Hepatocyte (in vitro differentiated cells): ENCODE data around the gene PDE3B. TPM values are rescaled to one million over a fixed set of nuclear protein-coding genes. Genes with fewer than 3 reads are reported as not detected.

Experiments
- DNase-seq: peaks from one replicate; pipeline ENCODE4 v3.0.0-alpha.2; 2016; ENCODE audit warnings: low spot score
- H2AFZ ChIP-seq: fragments of 200-600 bp; sonication (generic); 2 replicates; pipeline ENCODE4 v1.6.0; 2016; ENCODE audit warnings: antibody characterized with exemption, mild to moderate bottlenecking
- H3K27ac ChIP-seq: fragments of 200-600 bp; sonication (generic); 2 replicates; pipeline ENCODE4 v1.5.1; 2016; ENCODE audit warnings: mild to moderate bottlenecking
- H3K27me3 ChIP-seq: fragments of 200-600 bp; sonication (generic); 2 replicates; pipeline ENCODE4 v1.6.1; 2016
- H3K36me3 ChIP-seq: fragments of 200-600 bp; sonication (generic); replicated peaks from 2 replicates; pipeline ENCODE4 v1.5.1; 2016; ENCODE audit warnings: low read depth; ENCODE audit not compliant: insufficient read depth
- H3K4me1 ChIP-seq: fragments of 200-600 bp; sonication (generic); 2 replicates; pipeline ENCODE4 v1.5.1; 2016; ENCODE audit warnings: mild to moderate bottlenecking, moderate library complexity; ENCODE audit not compliant: insufficient read depth
- H3K4me2 ChIP-seq: fragments of 200-600 bp; sonication (generic); 2 replicates; pipeline ENCODE4 v1.6.0; 2016
- H3K4me3 ChIP-seq: fragments of 200-600 bp; sonication (generic); 2 replicates; pipeline ENCODE4 v1.5.1; 2016; ENCODE audit warnings: mild to moderate bottlenecking
- H3K79me2 ChIP-seq: fragments of 200-600 bp; sonication (generic); 2 replicates; pipeline ENCODE4 v1.6.0; 2017; ENCODE audit warnings: mild to moderate bottlenecking
- H3K9me2 ChIP-seq: fragments of 200-600 bp; sonication (generic); replicated peaks from 2 replicates; pipeline ENCODE4 v1.6.0; 2017; ENCODE audit warnings: mild to moderate bottlenecking; ENCODE audit not compliant: insufficient read depth
- H3K9me3 ChIP-seq: fragments of 200-600 bp; sonication (generic); 2 replicates; pipeline ENCODE4 v1.5.1; 2016; ENCODE audit warnings: low read depth, mild to moderate bottlenecking
- H4K20me1 ChIP-seq: fragments of 200-600 bp; sonication (generic); 2 replicates; pipeline ENCODE4 v1.6.0; 2016; ENCODE audit warnings: mild to moderate bottlenecking; ENCODE audit not compliant: insufficient read depth, poor library complexity, severe bottlenecking
- CTCF ChIP-seq: fragments of 200-600 bp; sonication (generic); IDR thresholded peaks from 2 replicates; pipeline ENCODE4 v1.5.1; 2016; ENCODE audit warnings: antibody characterized with exemption, mild to moderate bottlenecking; ENCODE audit not compliant: poor library complexity
- EZH2 ChIP-seq: fragments of 200-600 bp; sonication (generic); IDR thresholded peaks from 2 replicates; pipeline ENCODE4 v1.6.1; 2016; ENCODE audit warnings: antibody characterized with exemption, mild to moderate bottlenecking, borderline replicate concordance
- EZH2phosphoT487 ChIP-seq: fragments of 200-600 bp; sonication (generic); IDR thresholded peaks from one replicate; pipeline ENCODE4 v1.6.1; 2018; ENCODE audit warnings: antibody characterized with exemption, mild to moderate bottlenecking, low read depth, moderate library complexity; ENCODE audit not compliant: unreplicated experiment, severe bottlenecking
- WGBS: methylation state at CpG from one replicate; pipeline ENCODE4 v1.1.6; 2016; ENCODE audit warnings: low lambda C conversion rate; ENCODE audit errors: missing lambda C conversion rate; 5-methylcytosine and 5-hydroxymethylcytosine counted together
- polyA plus RNA-seq: library from polyadenylated mRNA; unstranded; fragments of >200 nt; fragmentation: Nextera tagmentation; extraction: Ambion mirVana; gene quantifications from 2 replicates; pipeline ENCODE4 v1.2.1, GENCODE V29; 2016
- total RNA-seq: library from RNA; depleted of rRNA; stranded (reverse); fragments of >200 nt; gene quantifications from 2 replicates; pipeline ENCODE4 v1.2.3, GENCODE V29; 2014

Gene PDE3B
- total and polyA plus RNA-seq, 2 experiments from 2014 or later, result 15.8 to 46.3 TPM

- H3K9me2 ChIP-seq, result no peaks in the 10 kb centered on the region
- H3K9me3 ChIP-seq, result no peaks in the 10 kb centered on the region
- no peaks in the 10 kb centered on the region for H3K36me3 ChIP-seq
- no peak overlapping the region for H3K27ac ChIP-seq
- no peak for DNase-seq
- H4K20me1 ChIP-seq, result no peaks in the 10 kb centered on the region
- H3K79me2 ChIP-seq, result peaks cover 31% of the 10 kb centered on the region
- H2AFZ ChIP-seq, result no peak overlapping the region
- no peak overlapping the region for H3K4me2 ChIP-seq
- H3K4me1 ChIP-seq, result no peaks in the 10 kb centered on the region
- TF ChIP-seq CTCF (no peak), EZH2phosphoT487 (no peak), EZH2 (no peak)
- H3K27me3 ChIP-seq, result no peaks in the 10 kb centered on the region
- 39% methylated on average over 1 of the region's 1 CpG for WGBS
- H3K4me3 ChIP-seq, result no peak overlapping the region
These were observed 104.5 kb downstream of the PDE3B start for GRCh38 chr11:14748090-14748489.

GRCh38 chr11:14750911-14751310 lies 107.3 kb downstream of the PDE3B start:
- H4K20me1 ChIP-seq, result no peaks in the 10 kb centered on the region
- H3K9me2 ChIP-seq, result no peaks in the 10 kb centered on the region
- H3K27ac ChIP-seq, result no peak overlapping the region
- 81% methylated on average over 1 of the region's 1 CpG for WGBS
- no peak overlapping the region for H3K4me2 ChIP-seq
- H3K36me3 ChIP-seq, result no peaks in the 10 kb centered on the region
- TF ChIP-seq EZH2, result no peak
- no peak for TF ChIP-seq EZH2phosphoT487
- TF ChIP-seq CTCF, result no peak
- H3K4me1 ChIP-seq, result no peaks in the 10 kb centered on the region
- H3K27me3 ChIP-seq, result no peaks in the 10 kb centered on the region
- H2AFZ ChIP-seq, result no peak overlapping the region
- DNase-seq, result no peak
- peaks cover 26% of the 10 kb centered on the region for H3K79me2 ChIP-seq
- no peaks in the 10 kb centered on the region for H3K9me3 ChIP-seq
- no peak overlapping the region for H3K4me3 ChIP-seq

GRCh38 chr11:14751975-14752407 lies 108.4 kb downstream of the PDE3B start:
- no peak overlapping the region for H2AFZ ChIP-seq
- no peak overlapping the region for H3K4me2 ChIP-seq
- H3K27ac ChIP-seq, result no peak overlapping the region
- no peaks in the 10 kb centered on the region for H3K4me1 ChIP-seq
- H3K4me3 ChIP-seq, result no peak overlapping the region
- no peaks in the 10 kb centered on the region for H3K36me3 ChIP-seq
- H3K27me3 ChIP-seq, result no peaks in the 10 kb centered on the region
- no peak for DNase-seq
- no peaks in the 10 kb centered on the region for H3K9me3 ChIP-seq
- TF ChIP-seq EZH2phosphoT487 (no peak), EZH2 (no peak), CTCF (no peak)
- peaks cover 20% of the 10 kb centered on the region for H3K79me2 ChIP-seq
- no peaks in the 10 kb centered on the region for H4K20me1 ChIP-seq
- H3K9me2 ChIP-seq, result no peaks in the 10 kb centered on the region

- WGBS, result 92% methylated on average over 3 of the region's 3 CpGs
- TF ChIP-seq EZH2phosphoT487 (no peak), CTCF (no peak), EZH2 (no peak)
- no peaks in the 10 kb centered on the region for H3K36me3 ChIP-seq
- no peak overlapping the region for H3K4me3 ChIP-seq
- H3K4me1 ChIP-seq, result no peaks in the 10 kb centered on the region
- no peaks in the 10 kb centered on the region for H3K9me3 ChIP-seq
- no peak overlapping the region for H2AFZ ChIP-seq
- DNase-seq, result no peak
- H3K4me2 ChIP-seq, result no peak overlapping the region
- H3K79me2 ChIP-seq, result peaks cover 27% of the 10 kb centered on the region
- H3K9me2 ChIP-seq, result no peaks in the 10 kb centered on the region
- no peaks in the 10 kb centered on the region for H3K27me3 ChIP-seq
- H3K27ac ChIP-seq, result no peak overlapping the region
- H4K20me1 ChIP-seq, result no peaks in the 10 kb centered on the region
These were observed 111.5 kb downstream of the PDE3B start for GRCh38 chr11:14755140-14755539.
